Stimulated activated CD4-positive, alpha-beta T cell treated with anti-CD3 and anti-CD28 coated beads, Interleukin-4, amount 100 ng/mL, for 24 hours (primary cell): Measurements from ENCODE around the gene PLCB4.

Experiments
- DNase-seq: peaks from one replicate; pipeline ENCODE4 v3.0.0-alpha.2; 2020

The PLCB4 gene

DNA sequence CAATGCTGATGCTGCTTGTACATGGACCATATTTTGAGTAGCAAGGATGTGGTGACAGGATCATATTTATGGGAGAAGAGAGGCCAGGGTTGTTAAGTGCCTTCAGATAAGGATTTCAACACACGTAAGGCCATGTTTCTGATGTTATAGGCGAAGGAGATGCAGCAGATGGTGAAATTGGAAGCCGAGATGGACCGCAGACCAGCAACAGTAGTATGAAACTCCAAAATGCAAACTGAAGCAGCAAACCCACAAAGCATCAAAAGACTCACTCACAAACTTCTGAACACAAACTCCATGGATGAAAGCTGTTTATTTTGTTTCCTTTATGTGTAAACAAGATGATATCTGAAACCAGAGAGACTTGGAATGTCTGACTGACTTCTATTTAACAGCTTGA, 409.9 kb downstream of the PLCB4 start:
- no peak for DNase-seq

- DNase-seq, result no peak
Observed at GRCh38 chr20:9480066-9480465, 411.2 kb downstream of the PLCB4 start.

GRCh38 chr20:9482180-9482579, 413.3 kb downstream of the PLCB4 start:
- no peak for DNase-seq

GRCh38 chr20:9483131-9483530, 414.2 kb downstream of the PLCB4 start:
- no peak for DNase-seq

- no peak for DNase-seq
Observed at GRCh38 chr20:9485614-9486340, 416.9 kb downstream of the PLCB4 start.

GRCh38 chr20:9487231-9487630, 418.3 kb downstream of the PLCB4 start:
- DNase-seq, result no peak

GRCh38 chr20:9488063-9488462, 419.2 kb downstream of the PLCB4 start:
- no peak for DNase-seq

DNA sequence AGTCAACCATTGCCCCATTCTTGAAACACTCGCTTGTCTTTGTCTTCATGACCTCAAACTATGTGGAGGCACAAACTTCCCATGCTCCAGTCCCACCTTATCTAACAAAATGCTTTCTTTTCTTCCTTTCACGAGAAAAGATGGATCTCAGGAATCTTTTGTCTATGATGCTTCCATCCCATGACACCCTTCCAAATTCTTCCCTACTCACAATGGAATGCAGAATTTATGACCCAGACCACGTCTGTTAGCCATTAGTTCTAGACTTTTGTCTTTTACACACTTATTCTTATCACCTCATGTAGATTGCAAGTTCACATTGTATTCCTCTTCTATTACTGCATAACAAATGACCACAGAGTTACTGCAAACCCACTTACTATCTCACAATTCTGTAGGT, 421.3 kb downstream of the PLCB4 start:
- no peak for DNase-seq

DNA sequence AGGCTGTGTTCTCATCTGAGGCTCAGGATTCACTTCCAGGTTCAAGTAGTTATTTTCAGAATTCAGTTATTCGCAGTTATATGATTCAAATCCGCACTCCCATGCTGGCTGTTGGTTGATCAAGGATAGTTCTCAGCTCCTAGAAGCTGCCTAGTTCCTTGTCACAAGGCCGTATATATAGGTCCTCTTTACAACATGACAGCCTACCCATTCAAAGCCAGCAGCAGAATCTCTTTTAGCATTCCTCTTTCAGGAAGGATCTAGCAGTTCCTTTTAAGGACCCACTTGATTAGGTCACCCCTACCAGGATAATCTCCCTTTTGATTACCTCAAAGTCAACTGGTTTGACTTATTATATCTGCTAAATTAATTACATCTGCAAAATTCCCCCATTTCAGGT, 421.7 kb downstream of the PLCB4 start:
- DNase-seq, result no peak

DNA sequence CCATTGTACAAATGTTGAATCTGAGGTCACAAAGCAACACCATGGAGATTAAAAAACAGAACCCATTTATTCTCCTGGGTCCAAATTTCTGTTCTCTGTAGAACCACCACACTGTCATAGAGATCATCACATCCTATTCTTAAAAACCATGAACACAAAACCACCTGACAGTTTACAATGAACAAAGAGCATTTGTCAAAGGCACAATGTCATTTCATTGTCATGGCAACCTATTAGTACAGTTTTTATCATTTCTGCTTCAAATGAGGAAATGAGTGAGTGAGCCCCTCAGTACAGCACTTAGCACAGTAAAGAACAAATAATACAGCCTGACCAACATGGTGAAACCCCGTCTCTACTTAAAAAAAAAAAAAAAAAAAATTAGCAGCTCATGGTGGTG, 422.4 kb downstream of the PLCB4 start:
- no peak for DNase-seq

DNA sequence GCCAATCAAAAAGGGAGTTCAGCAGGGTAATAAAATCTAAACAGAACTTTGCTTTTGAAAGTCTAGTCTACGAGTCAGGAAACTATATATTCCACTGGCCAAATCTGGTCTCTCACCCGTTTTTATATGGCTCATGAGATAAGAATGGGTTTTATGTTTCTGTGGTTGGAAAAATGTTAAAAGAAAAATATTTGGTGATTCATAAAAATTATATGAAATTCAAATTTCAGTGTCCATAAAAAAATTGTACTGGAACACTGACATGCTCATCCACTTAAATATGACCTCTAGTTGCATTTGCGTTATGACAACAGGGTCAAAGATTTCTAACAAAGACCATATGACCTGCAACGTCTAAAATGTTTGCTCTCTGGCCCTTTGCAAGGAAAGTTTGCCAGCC, 423.2 kb downstream of the PLCB4 start:
- no peak for DNase-seq

- no peak for DNase-seq
Observed at GRCh38 chr20:9493803-9494202, 424.9 kb downstream of the PLCB4 start.

- DNase-seq, result no peak
Observed at GRCh38 chr20:9495701-9496100, 426.8 kb downstream of the PLCB4 start.

GRCh38 chr20:9496155-9496554, 427.3 kb downstream of the PLCB4 start:
- DNase-seq, result no peak

GRCh38 chr20:9498322-9498721, 429.4 kb downstream of the PLCB4 start:
- DNase-seq, result no peak

GRCh38 chr20:9499126-9499899, 430.4 kb downstream of the PLCB4 start:
- no peak for DNase-seq

GRCh38 chr20:9500121-9500520, 431.2 kb downstream of the PLCB4 start:
- DNase-seq, result no peak

DNA sequence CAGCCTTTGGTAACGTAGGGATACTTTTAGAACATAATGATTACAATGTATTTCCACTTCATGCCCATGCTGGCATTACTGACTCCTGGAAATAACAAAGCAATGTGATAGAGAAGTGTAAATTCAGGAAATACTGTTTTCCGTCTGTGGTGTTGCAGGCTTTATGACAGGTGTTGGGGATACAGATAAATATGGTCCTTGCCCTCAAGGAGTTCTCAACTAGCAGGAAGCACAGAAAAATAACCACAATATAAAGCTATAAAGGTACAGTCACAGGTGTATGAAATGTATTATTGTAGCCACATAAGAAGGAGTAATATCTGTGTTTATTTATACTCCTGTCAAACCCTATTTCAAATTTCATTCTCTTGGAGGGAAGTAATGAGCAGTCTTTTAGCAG, 432.6 kb downstream of the PLCB4 start:
- no peak for DNase-seq

DNA sequence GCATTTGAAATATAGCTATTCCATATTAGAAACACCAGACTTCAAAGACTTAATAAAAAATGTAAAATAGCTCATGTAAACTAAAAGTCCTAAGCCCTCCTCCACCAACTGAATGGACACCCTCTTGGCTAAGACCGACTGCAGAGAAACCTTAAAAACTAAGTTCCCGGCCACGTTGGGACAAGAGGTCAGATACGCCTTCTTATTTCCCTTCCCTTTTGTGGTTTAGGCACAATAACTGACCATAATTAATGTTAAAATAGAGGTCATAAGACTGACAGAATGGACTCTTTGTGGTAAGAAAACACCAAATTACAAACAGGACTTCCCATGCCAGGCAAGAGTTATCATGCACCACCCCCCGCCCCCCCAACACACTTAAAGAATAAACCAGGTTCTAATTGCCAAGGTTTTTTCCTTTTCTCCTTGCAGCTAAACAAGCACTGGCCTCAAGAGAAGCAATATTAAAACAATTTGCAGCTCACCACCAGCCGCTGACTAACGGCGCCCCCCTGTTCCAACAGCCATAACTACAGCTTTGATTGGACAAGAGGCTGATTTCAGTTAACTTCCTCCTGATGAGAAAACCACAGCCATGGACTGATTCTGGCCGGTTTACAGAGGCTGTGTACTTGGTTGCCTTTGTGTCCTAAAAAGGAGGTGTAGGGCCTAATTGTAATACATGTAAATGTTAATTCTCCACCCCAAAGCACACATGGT, 434.8 kb downstream of the PLCB4 start:
- no peak for DNase-seq

DNA sequence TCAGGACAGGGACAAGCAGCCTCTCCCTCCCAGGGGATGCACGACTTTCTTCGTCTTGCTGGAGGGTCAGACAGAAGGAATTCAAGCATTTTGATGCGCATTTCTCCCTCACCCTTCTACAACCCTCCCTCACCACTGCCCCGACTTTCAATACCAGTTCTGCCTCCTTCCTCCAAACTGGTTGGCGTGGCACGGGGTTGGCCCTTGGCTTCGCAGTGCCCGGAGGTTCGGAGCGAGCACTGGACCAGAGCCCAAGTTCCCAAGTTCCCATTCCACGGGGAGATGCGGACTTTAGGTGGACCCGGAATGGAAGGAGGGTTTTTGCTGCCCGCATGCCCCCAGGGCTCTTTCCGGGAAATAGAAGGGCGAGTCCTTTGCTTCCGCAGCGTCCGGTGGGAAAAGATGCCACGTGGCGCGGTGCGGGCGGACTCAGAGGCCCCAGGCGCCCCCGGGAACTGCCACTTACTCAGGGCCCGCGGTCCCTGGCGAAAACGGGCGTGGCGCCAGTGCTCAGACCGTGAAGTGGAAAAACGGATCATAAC, 437.5 kb downstream of the PLCB4 start:
- DNase-seq, result no peak

GRCh38 chr20:9506964-9507369, 438.1 kb downstream of the PLCB4 start:
- no peak for DNase-seq

GRCh38 chr20:9507544-9508239, 438.8 kb downstream of the PLCB4 start:
- no peak for DNase-seq

- no peak for DNase-seq
Observed at GRCh38 chr20:9508240-9508661, 439.4 kb downstream of the PLCB4 start.
